GM12878 (cell line): ENCODE results near the gene PLXNA4. TPM values are rescaled to one million over a fixed set of nuclear protein-coding genes. Genes with fewer than 3 reads are reported as not detected.

Source experiments
- ATAC-seq: fragments of 200-7000 bp; cut with Tn5 transposase; 3 replicates; pipeline ENCODE4 v1.9.1; 2020; ENCODE audit warnings: mild to moderate bottlenecking, moderate library complexity
- BruUV-seq: library from RNA; stranded (reverse); fragments of 400-500 nt; replicated peaks from 2 replicates; lab custom pipeline; 2021; lab: Mats Ljungman, UMichigan
- CTCF ChIA-PET: fragments of 300-600 bp; sonication (Branson Sonifier 250); formaldehyde crosslinking; extraction: SDS; loops from one replicate; lab custom pipeline; 2021; ENCODE audit warnings: inconsistent platforms; lab: Yijun Ruan, JAX
- POLR2A ChIA-PET: fragments of 350-600 bp; formaldehyde crosslinking; extraction: SDS; loops from one replicate; lab custom pipeline; 2021; ENCODE audit warnings: inconsistent platforms; lab: Charles Lee
- RAD21 ChIA-PET: fragments of 300-600 bp; sonication (Branson Sonifier 250); formaldehyde crosslinking; loops from one replicate; lab custom pipeline; 2023; ENCODE audit warnings: antibody characterized with exemption; ENCODE audit not compliant: unreplicated experiment; lab: Charles Lee
- SMC1A ChIA-PET: fragments of 300-600 bp; sonication (Branson Sonifier 250); formaldehyde crosslinking; loops from one replicate; lab custom pipeline; 2023; ENCODE audit not compliant: unreplicated experiment, uncharacterized antibody; lab: Charles Lee
- DNase-seq: peaks from one replicate; pipeline ENCODE4 v3.0.0-alpha.2; 2011; ENCODE audit warnings: low read depth, low spot score
- FAIRE-seq: peaks from 3 replicates; lab custom pipeline; 2011; peaks lifted over from hg19 to GRCh38; lab: Jason Lieb, UNC
- H2AFZ ChIP-seq: 2 replicates; pipeline ENCODE4 v1.6.0; 2011; ENCODE audit warnings: low read depth, low read length, control low read depth; ENCODE audit not compliant: control insufficient read depth
- H3K27ac ChIP-seq: 2 replicates; pipeline ENCODE4 v1.5.1; 2011; ENCODE audit warnings: control low read depth; ENCODE audit not compliant: control insufficient read depth, insufficient read depth
- H3K27me3 ChIP-seq, 2 experiments: replicated peaks in 1 of 2; 2 replicates each; pipeline versions ENCODE4 v1.6.0 to v1.6.1; 2011; ENCODE audit warnings: low read length in 1 of 2; ENCODE audit not compliant: control insufficient read depth in 2 of 2, insufficient read depth in 2 of 2
- H3K36me3 ChIP-seq, 2 experiments: 2 replicates each; pipeline ENCODE4 v1.5.1; 2011; ENCODE audit warnings: low read length in 1 of 2; ENCODE audit not compliant: control insufficient read depth in 2 of 2, insufficient read depth in 2 of 2
- H3K4me1 ChIP-seq: 2 replicates; pipeline ENCODE4 v1.6.1; 2011; ENCODE audit warnings: mild to moderate bottlenecking, low read length, moderate library complexity, mixed read lengths; ENCODE audit not compliant: control insufficient read depth, insufficient read depth
- H3K4me2 ChIP-seq: 2 replicates; pipeline ENCODE4 v1.6.0; 2011; ENCODE audit warnings: control low read depth; ENCODE audit not compliant: control insufficient read depth, insufficient read depth
- H3K4me3 ChIP-seq: fragments of 200-600 bp; sonication (generic); 2 replicates; pipeline ENCODE4 v1.5.1; 2016
- H3K79me2 ChIP-seq: 2 replicates; pipeline ENCODE4 v1.6.0; 2011; ENCODE audit warnings: low read length; ENCODE audit not compliant: control insufficient read depth, insufficient read depth
- H3K9ac ChIP-seq: 2 replicates; pipeline ENCODE4 v1.8.0; 2011; ENCODE audit warnings: low read length, control low read depth, mixed read lengths; ENCODE audit not compliant: control insufficient read depth, insufficient read depth
- H3K9me3 ChIP-seq: replicated peaks from 3 replicates; pipeline ENCODE4 v1.5.1; 2011; ENCODE audit warnings: mild to moderate bottlenecking, low read length; ENCODE audit not compliant: control insufficient read depth, insufficient read depth
- H4K20me1 ChIP-seq: 2 replicates; pipeline ENCODE4 v1.6.0; 2011; ENCODE audit not compliant: control insufficient read depth, insufficient read depth
- BACH1 ChIP-seq: fragments of 450-650 bp; IDR thresholded peaks from 2 replicates; pipeline ENCODE4 v1.6.1; 2017; ENCODE audit warnings: mild to moderate bottlenecking, borderline replicate concordance
- E2F4 ChIP-seq: IDR thresholded peaks from 2 replicates; pipeline ENCODE4 v1.6.1; 2012; ENCODE audit warnings: low read depth, low read length, improper control_type of control experiment
- E2F8 ChIP-seq: fragments of 450-650 bp; IDR thresholded peaks from 2 replicates; pipeline ENCODE4 v1.6.1; 2018; ENCODE audit warnings: mild to moderate bottlenecking, low read depth, moderate library complexity; ENCODE audit not compliant: partially characterized antibody
- FOS ChIP-seq: IDR thresholded peaks from 3 replicates; pipeline ENCODE4 v1.6.1; 2011; ENCODE audit warnings: borderline replicate concordance; ENCODE audit not compliant: insufficient read length; ENCODE audit errors: extremely low read depth
- FOXK2 ChIP-seq: fragments of 450-650 bp; IDR thresholded peaks from 2 replicates; pipeline ENCODE4 v1.6.1; 2017; ENCODE audit warnings: mild to moderate bottlenecking, moderate library complexity
- GATAD2B ChIP-seq: fragments of 450-650 bp; conservative IDR thresholded peaks from 2 replicates; pipeline ENCODE4 v1.6.1; 2017; ENCODE audit warnings: low read depth, mild to moderate bottlenecking, moderate library complexity
- HCFC1 ChIP-seq: fragments of 150-350 bp; IDR thresholded peaks from 2 replicates; pipeline ENCODE4 v1.6.1; 2014; ENCODE audit warnings: low read length
- HDAC6 ChIP-seq: fragments of 200-600 bp; sonication (generic); IDR thresholded peaks from one replicate; pipeline ENCODE4 v1.8.0; 2017; ENCODE audit warnings: antibody characterized with exemption; ENCODE audit not compliant: unreplicated experiment
- JUNB ChIP-seq: IDR thresholded peaks from 2 replicates; pipeline ENCODE4 v1.6.1; 2016; ENCODE audit warnings: antibody characterized with exemption, mild to moderate bottlenecking
- RB1 ChIP-seq: fragments of 450-650 bp; formaldehyde crosslinking; IDR thresholded peaks from 2 replicates; pipeline ENCODE4 v1.6.1; 2017; ENCODE audit warnings: mild to moderate bottlenecking, borderline replicate concordance
- RFX5 ChIP-seq: IDR thresholded peaks from 2 replicates; pipeline ENCODE4 v1.6.1; 2011; ENCODE audit warnings: low read depth, low read length, improper control_type of control experiment
- SMARCA5 ChIP-seq: fragments of 450-650 bp; IDR thresholded peaks from 2 replicates; pipeline ENCODE4 v1.6.1; 2017; ENCODE audit warnings: mild to moderate bottlenecking
- TCF12 ChIP-seq: IDR thresholded peaks from 2 replicates; pipeline ENCODE4 v1.6.1; 2011; ENCODE audit warnings: low read depth, mild to moderate bottlenecking, low read length
- USF1 ChIP-seq: IDR thresholded peaks from 2 replicates; pipeline ENCODE4 v1.6.1; 2011; ENCODE audit warnings: borderline replicate concordance, low read depth, mild to moderate bottlenecking, moderate library complexity, mixed read lengths, low read length; ENCODE audit not compliant: insufficient read depth; ENCODE audit errors: extremely low read length
- ZBTB4 ChIP-seq: fragments of 450-650 bp; formaldehyde crosslinking; IDR thresholded peaks from 2 replicates; pipeline ENCODE4 v1.4.0; 2022; ENCODE audit warnings: mild to moderate bottlenecking, moderate library complexity
- ZNF384 ChIP-seq: IDR thresholded peaks from 2 replicates; pipeline ENCODE4 v1.6.1; 2012; ENCODE audit warnings: low read depth, mild to moderate bottlenecking, low read length, improper control_type of control experiment, borderline replicate concordance
- WGBS: methylation state at CpG from one replicate; pipeline ENCODE4 v1.1.6; 2016; ENCODE audit warnings: low lambda C conversion rate; ENCODE audit not compliant: insufficient replicate concordance, insufficient coverage; ENCODE audit errors: missing lambda C conversion rate; 5-methylcytosine and 5-hydroxymethylcytosine counted together
- in situ Hi-C: fragments of 300-500 bp; cut with MboI; formaldehyde crosslinking; loops from 9 replicates; pipeline ENCODE4 v1.14.3; 2018; ENCODE audit warnings: mixed read lengths
- intact Hi-C: fragments of 100-400 bp; cut with micrococcal nuclease; formaldehyde crosslinking; loops from one replicate; pipeline ENCODE4 v1.14.2; 2022; ENCODE audit not compliant: unreplicated experiment
- polyA plus RNA-seq, 11 experiments: library from polyadenylated mRNA; depleted of rRNA in 4 of 11; unstranded in 6 of 11; stranded (reverse) in 5 of 11; fragments of >200 nt; fragmentation: Nextera tagmentation in 4 of 11; fragmentation: Illumina TruSeq in 1 of 11; extraction: Ambion mirVana in 4 of 11; extraction: Trizol in 1 of 11; gene quantifications; 1 replicate in 1 of 11; 2 replicates in 10 of 11; pipeline versions ENCODE4 v1.2.1 to v1.2.3, GENCODE V29; 2011 to 2016; ENCODE audit warnings: inconsistent platforms in 2 of 11, missing spikeins in 2 of 11, low read depth in 1 of 11
- total RNA-seq, 4 experiments: library from RNA; depleted of rRNA in 3 of 4; stranded (reverse); fragments of >200 nt in 3 of 4; fragmentation: Illumina TruSeq in 1 of 4; extraction: Trizol in 1 of 4; gene quantifications; 2 replicates each; pipeline versions ENCODE4 v1.2.1 to v1.2.3, GENCODE V29; 2013 to 2021

The PLXNA4 gene
- total and polyA plus RNA-seq, 10 of the 15 experiments (the other 5 are each of a cell fraction or from before 2014, with no cell fraction given): 0.03 TPM; not detected in 9

GRCh38 chr7:132424277-132424676, 152.0 kb downstream of the PLXNA4 start (continued):
- TF ChIP-seq HCFC1 (no peak), SMARCA5 (no peak), JUNB (no peak), TCF12 (no peak), ZBTB4 (CRISPR knock-in tag) (no peak), HDAC6 (no peak), ZNF384 (no peak), FOS (no peak), BACH1 (no peak), FOXK2 (no peak), RFX5 (no peak)

- ATAC-seq: no peak
- ChIA-PET POLR2A (interaction anchor here (0.6 kb wide), 1 partner anchor 21 kb away, joined by 4 read pairs; no protein-coding TSS in a partner anchor), SMC1A (no interaction called here), RAD21 (no interaction called here), CTCF (interaction anchor here (0.6 kb wide), 1 partner anchor 814 kb away, joined by 4 read pairs; no protein-coding TSS in a partner anchor)
- DNase-seq: no peak
- Histone ChIP-seq H3K79me2 (no peaks in the 10 kb centered on the region), H3K4me2 (no peak overlapping the region), H3K36me3 (no peaks in the 10 kb centered on the region), H3K27ac (no peak overlapping the region), H3K9me3 (no peaks in the 10 kb centered on the region), H3K9ac (no peak overlapping the region), H2AFZ (no peak overlapping the region), H3K27me3 (no peaks in the 10 kb centered on the region; a peak in 1 of 4 replicates), H3K4me1 (no peaks in the 10 kb centered on the region), H4K20me1 (no peaks in the 10 kb centered on the region), H3K4me3 (no peak overlapping the region)
- no peak for FAIRE-seq
- no TSS peak for BruUV-seq
- intact Hi-C loops: no loop called here
- in situ Hi-C loops: no loop called here
- WGBS: 43% methylated on average over 10 of the region's 10 CpGs
- TF ChIP-seq GATAD2B: no peak
- no peak for TF ChIP-seq E2F8
- no peak for TF ChIP-seq E2F4
- TF ChIP-seq RB1: no peak
- no peak for TF ChIP-seq USF1
Observed at GRCh38 chr7:132423594-132424200, 152.6 kb downstream of the PLXNA4 start.
